Neural cell (in vitro differentiated cells): Measurements from ENCODE around the gene CAMK1. TPM values are rescaled to one million over a fixed set of nuclear protein-coding genes. Genes with fewer than 3 reads are reported as not detected.

ENCODE experiments used
- H2AFZ ChIP-seq: fragments of 200-600, 300-800 bp; sonication (generic), shearing (Covaris generic); 2 replicates; pipeline ENCODE4 v1.6.0; 2014; ENCODE audit warnings: low read depth, mild to moderate bottlenecking, antibody characterized with exemption, low read length, moderate library complexity
- H3F3A ChIP-seq: fragments of 200-600 bp; shearing (Covaris generic); 2 replicates; pipeline ENCODE4 v1.6.1; 2016; ENCODE audit warnings: mild to moderate bottlenecking, moderate library complexity, mixed read lengths, antibody characterized with exemption, low read length; ENCODE audit not compliant: insufficient read depth, poor library complexity, severe bottlenecking
- H3K27ac ChIP-seq: fragments of 200-600, 300-800 bp; sonication (generic), shearing (Covaris generic); 2 replicates; pipeline ENCODE4 v1.5.1; 2014; ENCODE audit warnings: mild to moderate bottlenecking, low read length, moderate library complexity
- H3K27me3 ChIP-seq: fragments of 300-800, 200-600 bp; sonication (generic), shearing (Covaris generic); 2 replicates; pipeline ENCODE4 v1.6.0; 2014; ENCODE audit warnings: mild to moderate bottlenecking, low read depth, low read length, moderate library complexity; ENCODE audit not compliant: insufficient read depth
- H3K36me3 ChIP-seq: fragments of 300-800, 200-600 bp; sonication (generic), shearing (Covaris generic); 2 replicates; pipeline ENCODE4 v1.5.1; 2014; ENCODE audit warnings: mild to moderate bottlenecking, antibody characterized with exemption, low read length, moderate library complexity; ENCODE audit not compliant: insufficient read depth
- H3K4me2 ChIP-seq: fragments of 300-800, 200-600 bp; sonication (generic), shearing (Covaris generic); 2 replicates; pipeline ENCODE4 v1.6.0; 2014; ENCODE audit warnings: mild to moderate bottlenecking, low read length
- H3K4me3 ChIP-seq: fragments of 300-800, 200-600 bp; sonication (generic), shearing (Covaris generic); 2 replicates; pipeline ENCODE4 v1.5.1; 2014; ENCODE audit warnings: mild to moderate bottlenecking, low read length, moderate library complexity
- H3K79me2 ChIP-seq: fragments of 200-600 bp; shearing (Covaris generic); replicated peaks from 2 replicates; pipeline ENCODE4 v1.6.0; 2014; ENCODE audit warnings: mild to moderate bottlenecking, low read length, moderate library complexity; ENCODE audit not compliant: insufficient read depth
- H3K9ac ChIP-seq: fragments of 300-800, 200-600 bp; sonication (generic), shearing (Covaris generic); 2 replicates; pipeline ENCODE4 v1.6.1; 2016; ENCODE audit warnings: mild to moderate bottlenecking, low read length, mixed read lengths
- H3K9me2 ChIP-seq: fragments of 200-600 bp; shearing (Covaris generic); 2 replicates; pipeline ENCODE4 v1.6.1; 2016; ENCODE audit warnings: mild to moderate bottlenecking, low read length, mixed read lengths; ENCODE audit not compliant: insufficient read depth
- H3K9me3 ChIP-seq: fragments of 200-600, 300-800 bp; sonication (generic), shearing (Covaris generic); 2 replicates; pipeline ENCODE4 v1.6.1; 2016; ENCODE audit warnings: mild to moderate bottlenecking, mixed run types, low read length, moderate library complexity, mixed read lengths
- H4K20me1 ChIP-seq: fragments of 200-600 bp; shearing (Covaris generic); 2 replicates; pipeline ENCODE4 v1.6.1; 2016; ENCODE audit warnings: mild to moderate bottlenecking, mixed run types; ENCODE audit not compliant: insufficient read depth
- CTCF ChIP-seq: fragments of 450-650 bp; IDR thresholded peaks from 2 replicates; pipeline ENCODE4 v1.5.1; 2014; ENCODE audit warnings: antibody characterized with exemption, mild to moderate bottlenecking, moderate library complexity; ENCODE audit not compliant: poor library complexity, severe bottlenecking
- EP300 ChIP-seq: fragments of 450-650 bp; conservative IDR thresholded peaks from 2 replicates; pipeline ENCODE4 v1.6.1; 2014; ENCODE audit warnings: antibody characterized with exemption, mild to moderate bottlenecking, moderate library complexity; ENCODE audit not compliant: poor library complexity, severe bottlenecking
- EZH2 ChIP-seq: fragments of 200-600, 300-800 bp; shearing (Covaris generic), sonication (generic); IDR thresholded peaks from 2 replicates; pipeline ENCODE4 v1.6.1; 2014; ENCODE audit warnings: antibody characterized with exemption, low read length, borderline replicate concordance, mild to moderate bottlenecking; ENCODE audit not compliant: insufficient read depth, poor library complexity, severe bottlenecking
- MXI1 ChIP-seq: fragments of 450-650 bp; conservative IDR thresholded peaks from 2 replicates; pipeline ENCODE4 v1.6.1; 2014; ENCODE audit warnings: antibody characterized with exemption, mild to moderate bottlenecking; ENCODE audit not compliant: poor library complexity, severe bottlenecking
- POLR2AphosphoS5 ChIP-seq: IDR thresholded peaks from 2 replicates; pipeline ENCODE4 v1.6.1; 2012
- RAD21 ChIP-seq: fragments of 450-650 bp; conservative IDR thresholded peaks from 2 replicates; pipeline ENCODE4 v1.6.1; 2014; ENCODE audit warnings: antibody characterized with exemption, mild to moderate bottlenecking, moderate library complexity
- REST ChIP-seq: IDR thresholded peaks from 2 replicates; pipeline ENCODE4 v1.6.1; 2012; ENCODE audit warnings: borderline replicate concordance
- TAF1 ChIP-seq: IDR thresholded peaks from 2 replicates; pipeline ENCODE4 v1.6.1; 2012; ENCODE audit warnings: low read depth
- polyA plus RNA-seq: library from polyadenylated mRNA; depleted of rRNA; stranded (reverse); fragments of >200 nt; gene quantifications from 2 replicates; pipeline ENCODE4 v1.2.3, GENCODE V29; 2014

CAMK1 gene
- polyA plus RNA-seq, 1 donor from 2014 or later: 18.7 TPM

GRCh38 chr3:9765865-9766264 is 3.9 kb downstream of the CAMK1 start:
- H3K9me2 ChIP-seq: no peaks in the 10 kb centered on the region
- no peak overlapping the region for H3K4me3 ChIP-seq
- H2AFZ ChIP-seq: no peak overlapping the region

GRCh38 chr3:9762871-9763270 is 6.9 kb downstream of the CAMK1 start:
- no peaks in the 10 kb centered on the region for H4K20me1 ChIP-seq
- H3K9me2 ChIP-seq: no peaks in the 10 kb centered on the region
- no peak overlapping the region for H3K9ac ChIP-seq
- no peaks in the 10 kb centered on the region for H3K27me3 ChIP-seq
- TF ChIP-seq REST (no peak), TAF1 (no peak), POLR2AphosphoS5 (no peak), EP300 (no peak), CTCF (no peak), EZH2 (no peak)
- no peak overlapping the region for H3K27ac ChIP-seq
- H3K4me2 ChIP-seq: no peak overlapping the region
- no peaks in the 10 kb centered on the region for H3K36me3 ChIP-seq
- H3F3A ChIP-seq: no peaks in the 10 kb centered on the region
- H3K4me3 ChIP-seq: no peak overlapping the region
- no peaks in the 10 kb centered on the region for H3K9me3 ChIP-seq
- H2AFZ ChIP-seq: no peak overlapping the region
- H3K79me2 ChIP-seq: no peaks in the 10 kb centered on the region

More at GRCh38 chr3:9765865-9766264, 3.9 kb downstream of the CAMK1 start:
- H3K4me2 ChIP-seq: no peak overlapping the region
- no peaks in the 10 kb centered on the region for H3K9me3 ChIP-seq
- H3K79me2 ChIP-seq: no peaks in the 10 kb centered on the region
- H3K27me3 ChIP-seq: no peaks in the 10 kb centered on the region
- H3K9ac ChIP-seq: no peak overlapping the region
- no peaks in the 10 kb centered on the region for H3F3A ChIP-seq
- TF ChIP-seq EP300 (no peak), POLR2AphosphoS5 (peak; percentile 8)
- no peaks in the 10 kb centered on the region for H3K36me3 ChIP-seq
- no peaks in the 10 kb centered on the region for H4K20me1 ChIP-seq
- no peak overlapping the region for H3K27ac ChIP-seq

GRCh38 chr3:9761919-9762318 is 7.8 kb downstream of the CAMK1 start:
- Histone ChIP-seq H3K36me3 (no peaks in the 10 kb centered on the region), H3K4me2 (no peak overlapping the region), H2AFZ (no peak overlapping the region), H3K79me2 (no peaks in the 10 kb centered on the region), H3K27ac (no peak overlapping the region), H3F3A (no peaks in the 10 kb centered on the region), H3K27me3 (no peaks in the 10 kb centered on the region), H4K20me1 (no peaks in the 10 kb centered on the region), H3K9me3 (no peaks in the 10 kb centered on the region), H3K4me3 (no peak overlapping the region), H3K9ac (no peak overlapping the region), H3K9me2 (no peaks in the 10 kb centered on the region)
- TF ChIP-seq EZH2 (no peak), CTCF (no peak), MXI1 (no peak), RAD21 (no peak)
